Endodermal cell (in vitro differentiated cells): ENCODE measurements around the gene RAB17. TPM values are rescaled to one million over a fixed set of nuclear protein-coding genes. Genes with fewer than 3 reads are reported as not detected.

Experiments used
- DNase-seq: peaks from one replicate; pipeline ENCODE4 v3.0.0-alpha.2; 2017
- H3K27ac ChIP-seq: 2 replicates; pipeline ENCODE4 v1.5.1; 2013; ENCODE audit warnings: mild to moderate bottlenecking, low read depth, low read length, moderate library complexity
- H3K27me3 ChIP-seq: 2 replicates; pipeline ENCODE4 v1.6.1; 2013; ENCODE audit warnings: mild to moderate bottlenecking, low read length, moderate library complexity; ENCODE audit not compliant: insufficient read depth, control insufficient read depth, poor library complexity, severe bottlenecking
- H3K36me3 ChIP-seq: 2 replicates; pipeline ENCODE4 v1.7.0; 2013; ENCODE audit warnings: mild to moderate bottlenecking, low read length, moderate library complexity; ENCODE audit not compliant: control insufficient read depth, insufficient read depth
- H3K4me1 ChIP-seq: one replicate; pipeline ENCODE4 v1.7.0; 2013; ENCODE audit warnings: low read length; ENCODE audit not compliant: control insufficient read depth, insufficient read depth
- H3K4me3 ChIP-seq: 2 replicates; pipeline ENCODE4 v1.5.1; 2013; ENCODE audit warnings: mild to moderate bottlenecking, low read length, moderate library complexity
- H3K9ac ChIP-seq: 2 replicates; pipeline ENCODE4 v1.6.1; 2013; ENCODE audit warnings: mild to moderate bottlenecking, low read length, moderate library complexity; ENCODE audit not compliant: poor library complexity, severe bottlenecking; ENCODE audit errors: extremely low read depth
- H3K9me3 ChIP-seq: 2 replicates; pipeline ENCODE4 v1.6.1; 2013; ENCODE audit warnings: mild to moderate bottlenecking, low read length, moderate library complexity; ENCODE audit not compliant: control insufficient read depth
- H3K27ac Mint-ChIP-seq: 2 replicates; pipeline ENCODE4 v1.8.0; 2020; ENCODE audit warnings: mixed read lengths
- H3K27me3 Mint-ChIP-seq: 2 replicates; pipeline ENCODE4 v1.8.0; 2021; ENCODE audit warnings: mild to moderate bottlenecking, mixed read lengths; ENCODE audit not compliant: insufficient read depth
- H3K36me3 Mint-ChIP-seq: 2 replicates; pipeline ENCODE4 v1.8.0; 2020; ENCODE audit warnings: low read depth, mixed read lengths
- H3K4me1 Mint-ChIP-seq: 2 replicates; pipeline ENCODE4 v1.8.0; 2020; ENCODE audit warnings: mixed read lengths
- H3K4me3 Mint-ChIP-seq: 2 replicates; pipeline ENCODE4 v1.8.0; 2020; ENCODE audit warnings: mild to moderate bottlenecking, moderate library complexity, mixed read lengths
- H3K9me3 Mint-ChIP-seq: 2 replicates; pipeline ENCODE4 v1.8.0; 2020; ENCODE audit warnings: mild to moderate bottlenecking, mixed read lengths
- WGBS, 2 experiments: methylation state at CpG; one replicate each; pipeline versions ENCODE4 v1.1.5 to v1.1.7; 2013; ENCODE audit warnings: missing lambda C conversion rate in 2 of 2, mixed read lengths in 1 of 2; ENCODE audit not compliant: insufficient coverage in 1 of 2, insufficient read length in 1 of 2; 5-methylcytosine and 5-hydroxymethylcytosine counted together
- total RNA-seq, 2 donors: library from RNA; stranded (reverse); fragmentation: NEBNext Ultra II Directional in 1 of 2; extraction: Animal tissue kit (Norgen Biotek cat#: 25700) in 1 of 2; gene quantifications; 2 replicates in 1 of 2; 3 replicates in 1 of 2; pipeline ENCODE4 v1.2.1, GENCODE V29; 2021
- TF ChIP-seq, protein P1 (sequence below): fragments of 200-600 bp; sonication (generic); conservative IDR thresholded peaks from 2 replicates; pipeline ENCODE4 v1.5.0; 2021; ENCODE audit warnings: antibody characterized with exemption, mild to moderate bottlenecking

RAB17 gene
- total RNA-seq, 2 donors from 2014 or later: 235 to 369 TPM

GRCh38 chr2:237615631-237616249 lies 25.2 kb upstream of the RAB17 start:
- Histone ChIP-seq H3K36me3 (peaks cover 11% of the 10 kb centered on the region), H3K9ac (no peak overlapping the region), H3K27me3 (no peaks in the 10 kb centered on the region), H3K9me3 (peaks cover 3% of the 10 kb centered on the region), H3K4me1 (peaks cover 20% of the 10 kb centered on the region), H3K27ac (no peak overlapping the region), H3K4me3 (no peak overlapping the region)
- H3K4me3 Mint-ChIP-seq: no peak overlapping the region
- H3K4me1 Mint-ChIP-seq: peaks cover 52% of the 10 kb centered on the region
- peak overlapping the region; percentile 64 for H3K27ac Mint-ChIP-seq
- WGBS, 2 experiments: 59 to 67% methylated on average over 1 to 4 of the region's 4 CpGs
- TF ChIP-seq, protein P1, sequence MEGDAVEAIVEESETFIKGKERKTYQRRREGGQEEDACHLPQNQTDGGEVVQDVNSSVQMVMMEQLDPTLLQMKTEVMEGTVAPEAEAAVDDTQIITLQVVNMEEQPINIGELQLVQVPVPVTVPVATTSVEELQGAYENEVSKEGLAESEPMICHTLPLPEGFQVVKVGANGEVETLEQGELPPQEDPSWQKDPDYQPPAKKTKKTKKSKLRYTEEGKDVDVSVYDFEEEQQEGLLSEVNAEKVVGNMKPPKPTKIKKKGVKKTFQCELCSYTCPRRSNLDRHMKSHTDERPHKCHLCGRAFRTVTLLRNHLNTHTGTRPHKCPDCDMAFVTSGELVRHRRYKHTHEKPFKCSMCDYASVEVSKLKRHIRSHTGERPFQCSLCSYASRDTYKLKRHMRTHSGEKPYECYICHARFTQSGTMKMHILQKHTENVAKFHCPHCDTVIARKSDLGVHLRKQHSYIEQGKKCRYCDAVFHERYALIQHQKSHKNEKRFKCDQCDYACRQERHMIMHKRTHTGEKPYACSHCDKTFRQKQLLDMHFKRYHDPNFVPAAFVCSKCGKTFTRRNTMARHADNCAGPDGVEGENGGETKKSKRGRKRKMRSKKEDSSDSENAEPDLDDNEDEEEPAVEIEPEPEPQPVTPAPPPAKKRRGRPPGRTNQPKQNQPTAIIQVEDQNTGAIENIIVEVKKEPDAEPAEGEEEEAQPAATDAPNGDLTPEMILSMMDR: no peak
- peak; percentile 60 for DNase-seq
- H3K36me3 Mint-ChIP-seq: peaks cover 3% of the 10 kb centered on the region
- H3K9me3 Mint-ChIP-seq: peaks cover 2% of the 10 kb centered on the region
- H3K27me3 Mint-ChIP-seq: no peaks in the 10 kb centered on the region

GRCh38 chr2:237614151-237614720 lies 23.7 kb upstream of the RAB17 start:
- 44 to 48% methylated on average over 9 of the region's 9 CpGs for WGBS, 2 experiments
- H3K9me3 Mint-ChIP-seq: peaks cover 7% of the 10 kb centered on the region
- no peak overlapping the region for H3K4me3 Mint-ChIP-seq
- no peak overlapping the region for H3K9ac ChIP-seq
- H3K4me1 ChIP-seq: peaks cover 20% of the 10 kb centered on the region
- H3K27ac ChIP-seq: no peak overlapping the region
- DNase-seq: peak; percentile 91
- H3K27me3 Mint-ChIP-seq: no peaks in the 10 kb centered on the region
- peaks cover 65% of the 10 kb centered on the region for H3K4me1 Mint-ChIP-seq
- H3K27ac Mint-ChIP-seq: peak overlapping the region; percentile 96
- TF ChIP-seq, protein P1: peak; percentile 66
- no peaks in the 10 kb centered on the region for H3K36me3 Mint-ChIP-seq
- peaks cover 8% of the 10 kb centered on the region for H3K36me3 ChIP-seq
- H3K4me3 ChIP-seq: no peak overlapping the region
- H3K9me3 ChIP-seq: no peaks in the 10 kb centered on the region
- H3K27me3 ChIP-seq: no peaks in the 10 kb centered on the region

- Mint-ChIP-seq H3K27ac (peak overlapping the region; percentile 96), H3K9me3 (peaks cover 12% of the 10 kb centered on the region), H3K27me3 (no peaks in the 10 kb centered on the region), H3K4me1 (peaks cover 70% of the 10 kb centered on the region), H3K4me3 (no peak overlapping the region), H3K36me3 (no peaks in the 10 kb centered on the region)
- peak overlapping the region; percentile 23 for H3K9ac ChIP-seq
- peaks cover 8% of the 10 kb centered on the region for H3K36me3 ChIP-seq
- TF ChIP-seq, protein P1: no peak
- no peak overlapping the region for H3K27ac ChIP-seq
- no peaks in the 10 kb centered on the region for H3K9me3 ChIP-seq
- H3K4me3 ChIP-seq: no peak overlapping the region
- H3K27me3 ChIP-seq: no peaks in the 10 kb centered on the region
- H3K4me1 ChIP-seq: peaks cover 20% of the 10 kb centered on the region
- DNase-seq: peak; percentile 82
Observed at GRCh38 chr2:237613679-237614078, 23.1 kb upstream of the RAB17 start.
